IMR-90 (cell line): ENCODE measurements around the gene DEGS2. TPM values are rescaled to one million over a fixed set of nuclear protein-coding genes. Genes with fewer than 3 reads are reported as not detected.

ENCODE experiments used
- ATAC-seq: fragments of 200-7000 bp; cut with Tn5 transposase; 2 replicates; pipeline ENCODE4 v1.9.1; 2020; ENCODE audit warnings: low read depth, mild to moderate bottlenecking, moderate library complexity
- BruUV-seq: library from RNA; stranded (reverse); fragments of 400-500 nt; replicated peaks from 2 replicates; lab custom pipeline; 2021; lab: Mats Ljungman, UMichigan
- CTCF ChIA-PET: fragments of 300-600 bp; formaldehyde crosslinking; extraction: SDS; loops from one replicate; lab custom pipeline; 2021; ENCODE audit warnings: antibody characterized with exemption; lab: Yijun Ruan, JAX
- POLR2A ChIA-PET: fragments of 300-600 bp; sonication (Branson Sonifier 250); formaldehyde crosslinking; loops from one replicate; lab custom pipeline; 2022; ENCODE audit warnings: antibody characterized with exemption; ENCODE audit not compliant: unreplicated experiment; lab: Charles Lee
- DNase-seq: peaks from one replicate; pipeline ENCODE4 v3.0.0; 2013
- H2AFZ ChIP-seq: replicated peaks from 2 replicates; pipeline ENCODE3; 2013; ENCODE audit warnings: low read length, mild to moderate bottlenecking; ENCODE audit not compliant: poor library complexity
- H2AK5ac ChIP-seq: 2 replicates; pipeline ENCODE4 v1.6.1; 2013; ENCODE audit warnings: low read depth, low read length, inconsistent platforms
- H2AK9ac ChIP-seq: replicated peaks from 2 replicates; pipeline ENCODE3; 2013; ENCODE audit warnings: mild to moderate bottlenecking, low read depth, low read length, moderate library complexity; ENCODE audit not compliant: poor library complexity
- H2BK120ac ChIP-seq: 2 replicates; pipeline ENCODE4 v1.6.1; 2013; ENCODE audit warnings: low read depth, low read length, inconsistent platforms
- H2BK15ac ChIP-seq: 3 replicates; pipeline ENCODE4 v1.6.1; 2013; ENCODE audit warnings: low read depth, low read length, inconsistent platforms
- H2BK20ac ChIP-seq: 2 replicates; pipeline ENCODE4 v1.6.1; 2013; ENCODE audit warnings: low read depth, mild to moderate bottlenecking, inconsistent platforms, low read length, moderate library complexity
- H2BK5ac ChIP-seq: 2 replicates; pipeline ENCODE4 v1.6.1; 2013; ENCODE audit warnings: mild to moderate bottlenecking, low read depth, low read length, inconsistent platforms; ENCODE audit not compliant: poor library complexity, severe bottlenecking
- H3K14ac ChIP-seq: replicated peaks from 2 replicates; pipeline ENCODE4 v1.6.1; 2013; ENCODE audit warnings: low read depth, low read length, inconsistent platforms
- H3K18ac ChIP-seq: 2 replicates; pipeline ENCODE4 v1.6.1; 2013; ENCODE audit warnings: low read depth, low read length, control low read depth
- H3K23ac ChIP-seq: 2 replicates; pipeline ENCODE4 v1.6.1; 2013; ENCODE audit warnings: low read depth, low read length, inconsistent platforms
- H3K27ac ChIP-seq: 2 replicates; pipeline ENCODE4 v1.5.1; 2013; ENCODE audit warnings: mild to moderate bottlenecking, control low read depth, low read length; ENCODE audit not compliant: insufficient read depth
- H3K27me3 ChIP-seq: 2 replicates; pipeline ENCODE4 v1.6.1; 2013; ENCODE audit warnings: low read length; ENCODE audit not compliant: control insufficient read depth, insufficient read depth
- H3K36me3 ChIP-seq: 2 replicates; pipeline ENCODE4 v1.6.1; 2013; ENCODE audit warnings: low read length, mixed read lengths; ENCODE audit not compliant: control insufficient read depth, insufficient read depth
- H3K4ac ChIP-seq: 2 replicates; pipeline ENCODE4 v1.6.1; 2013; ENCODE audit warnings: low read depth, low read length, inconsistent platforms
- H3K4me1 ChIP-seq: 2 replicates; pipeline ENCODE4 v1.6.1; 2013; ENCODE audit warnings: low read length, mixed read lengths; ENCODE audit not compliant: control insufficient read depth, insufficient read depth
- H3K4me2 ChIP-seq: 2 replicates; pipeline ENCODE4 v1.6.1; 2013; ENCODE audit warnings: low read depth, mild to moderate bottlenecking, control low read depth, low read length, moderate library complexity
- H3K4me3 ChIP-seq: 2 replicates; pipeline ENCODE4 v1.5.1; 2013; ENCODE audit warnings: low read depth, mild to moderate bottlenecking, control low read depth, low read length, moderate library complexity; ENCODE audit not compliant: insufficient read depth
- H3K56ac ChIP-seq: 2 replicates; pipeline ENCODE4 v1.6.1; 2013; ENCODE audit warnings: low read length, inconsistent platforms; ENCODE audit not compliant: insufficient read depth; ENCODE audit errors: extremely low read depth
- H3K79me1 ChIP-seq, 2 experiments: 2 replicates each; pipeline ENCODE4 v1.6.1; 2013; ENCODE audit warnings: low read length in 2 of 2, inconsistent platforms in 1 of 2, low read depth in 1 of 2
- H3K9ac ChIP-seq: 2 replicates; pipeline ENCODE4 v1.6.1; 2013; ENCODE audit warnings: low read depth, low read length, control low read depth
- H3K9me1 ChIP-seq: 2 replicates; pipeline ENCODE4 v1.6.1; 2013; ENCODE audit warnings: low read length, inconsistent platforms; ENCODE audit not compliant: insufficient read depth
- H3K9me3 ChIP-seq: 2 replicates; pipeline ENCODE4 v1.6.1; 2013; ENCODE audit warnings: low read length; ENCODE audit not compliant: control insufficient read depth, insufficient read depth
- H4K20me1 ChIP-seq: 2 replicates; pipeline ENCODE4 v1.6.1; 2013; ENCODE audit warnings: low read length, inconsistent platforms; ENCODE audit not compliant: insufficient read depth
- H4K5ac ChIP-seq: 2 replicates; pipeline ENCODE4 v1.6.1; 2013; ENCODE audit warnings: mild to moderate bottlenecking, low read depth, low read length, control low read depth
- H4K8ac ChIP-seq, 2 experiments: 2 replicates each; pipeline ENCODE4 v1.6.1; 2013; ENCODE audit warnings: low read depth in 2 of 2, low read length in 2 of 2, control low read depth in 1 of 2, inconsistent platforms in 1 of 2
- H4K91ac ChIP-seq: 2 replicates; pipeline ENCODE4 v1.6.1; 2013; ENCODE audit warnings: low read depth, low read length, inconsistent platforms; ENCODE audit not compliant: insufficient read depth
- BHLHE40 ChIP-seq: fragments of 150-350 bp; IDR thresholded peaks from 2 replicates; pipeline ENCODE4 v1.6.1; 2016; ENCODE audit warnings: mild to moderate bottlenecking, low read depth, low read length
- CTCF ChIP-seq: conservative IDR thresholded peaks from 2 replicates; pipeline ENCODE4 v1.5.1; 2012; ENCODE audit warnings: mild to moderate bottlenecking, low read depth, low read length, improper control_type of control experiment
- ELK1 ChIP-seq: fragments of 150-350 bp; IDR thresholded peaks from 2 replicates; pipeline ENCODE4 v1.6.1; 2016; ENCODE audit warnings: low read depth, mild to moderate bottlenecking, low read length, moderate library complexity, borderline replicate concordance
- NFE2L2 ChIP-seq: fragments of 150-350 bp; IDR thresholded peaks from 2 replicates; pipeline ENCODE4 v1.6.1; 2016; ENCODE audit warnings: low read depth, mild to moderate bottlenecking, low read length
- POLR2A ChIP-seq: IDR thresholded peaks from 2 replicates; pipeline ENCODE4 v1.6.1; 2012; ENCODE audit warnings: mild to moderate bottlenecking, low read depth, low read length
- RAD21 ChIP-seq: IDR thresholded peaks from 2 replicates; pipeline ENCODE4 v1.6.1; 2012; ENCODE audit warnings: low read length, improper control_type of control experiment
- RCOR1 ChIP-seq: IDR thresholded peaks from 2 replicates; pipeline ENCODE4 v1.6.1; 2012; ENCODE audit warnings: mild to moderate bottlenecking, low read length, improper control_type of control experiment; ENCODE audit not compliant: insufficient replicate concordance
- SMC3 ChIP-seq: fragments of 150-350 bp; IDR thresholded peaks from 2 replicates; pipeline ENCODE4 v1.6.1; 2016; ENCODE audit warnings: low read depth, mild to moderate bottlenecking, antibody characterized with exemption, low read length, moderate library complexity
- WGBS, 2 experiments: methylation state at CpG; one replicate each; pipeline versions ENCODE4 v1.1.5 to v1.1.7; 2013; ENCODE audit warnings: missing lambda C conversion rate in 2 of 2; ENCODE audit not compliant: insufficient read length in 1 of 2; ENCODE audit errors: extremely low coverage in 2 of 2; 5-methylcytosine and 5-hydroxymethylcytosine counted together
- dilution Hi-C: fragments of 300-500 bp; cut with HindIII; formaldehyde crosslinking; loops from one replicate; pipeline ENCODE4 v1.14.3; 2018; ENCODE audit warnings: low sequenced_read_pairs; ENCODE audit not compliant: unreplicated experiment
- in situ Hi-C: fragments of 300-500 bp; cut with MboI; formaldehyde crosslinking; loops from 3 replicates; pipeline ENCODE4 v1.14.3; 2019; ENCODE audit warnings: low sequenced_read_pairs, inconsistent platforms, mixed read lengths
- intact Hi-C: fragments of 100-400 bp; cut with micrococcal nuclease; formaldehyde crosslinking; loops from 2 replicates; pipeline ENCODE4 v1.10.0; 2022
- polyA plus RNA-seq, 3 experiments: library from polyadenylated mRNA; depleted of rRNA; stranded (reverse); fragments of >200 nt; gene quantifications; 2 replicates each; pipeline ENCODE4 v1.2.3, GENCODE V29; 2012; ENCODE audit warnings: low replicate concordance in 1 of 3
- total RNA-seq: library from RNA; depleted of rRNA; stranded (reverse); fragments of >200 nt; gene quantifications from 2 replicates; pipeline ENCODE4 v1.2.3, GENCODE V29; 2012

DEGS2 gene
- total and polyA plus RNA-seq, 2 of the 4 experiments (the other 2 are of a cell fraction) = not detected

GRCh38 chr14:100172811-100173210 lies 13.4 kb upstream of the DEGS2 start:
- no peaks in the 10 kb centered on the region; the same call in 1 of the 2 replicates for H4K20me1 ChIP-seq
- TF ChIP-seq BHLHE40 (no peak), RAD21 (no peak), CTCF (no peak), POLR2A (no peak), SMC3 (no peak), RCOR1 (no peak), ELK1 (no peak), NFE2L2 (no peak)
- ATAC-seq (no peak), DNase-seq (no peak)
- CTCF ChIA-PET = no interaction called here
- H3K27me3 ChIP-seq = peaks cover 33% of the 10 kb centered on the region
- no peak overlapping the region for H4K91ac ChIP-seq
- H4K8ac ChIP-seq = no peak overlapping the region
- H3K56ac ChIP-seq = no peak overlapping the region
- H2BK15ac ChIP-seq = no peak overlapping the region
- no peak overlapping the region for H3K14ac ChIP-seq
- in situ Hi-C loops = no loop called here
- H3K9me3 ChIP-seq = no peaks in the 10 kb centered on the region; the same call in 1 of the 2 replicates
- no peak overlapping the region for H4K5ac ChIP-seq
- H3K9me1 ChIP-seq = no peaks in the 10 kb centered on the region
- H3K27ac ChIP-seq = no peak overlapping the region
- no TSS peak for BruUV-seq
- no peak overlapping the region for H3K4me2 ChIP-seq
- no CpG with 5 or more reads among the region's 5 CpGs for WGBS, 2 experiments
- no peak overlapping the region for H2BK120ac ChIP-seq
- H3K36me3 ChIP-seq = no peaks in the 10 kb centered on the region
- no peak overlapping the region for H3K9ac ChIP-seq
- no peak overlapping the region for H3K4ac ChIP-seq
- dilution Hi-C loops = no loop called here
- no peak overlapping the region for H3K23ac ChIP-seq
- POLR2A ChIA-PET = no interaction called here
- no peak overlapping the region for H3K4me3 ChIP-seq
- no peak overlapping the region for H2AK9ac ChIP-seq
- no peaks in the 10 kb centered on the region for H3K4me1 ChIP-seq
- no peak overlapping the region for H2AK5ac ChIP-seq
- no peak overlapping the region for H2BK5ac ChIP-seq
- intact Hi-C loops = no loop called here
- no peak overlapping the region for H2AFZ ChIP-seq
- H3K18ac ChIP-seq = no peak overlapping the region
- no peaks in the 10 kb centered on the region for H3K79me1 ChIP-seq
- no peak overlapping the region for H2BK20ac ChIP-seq
